ENCODE data around the gene PDE4A. TPM values are rescaled to one million over a fixed set of nuclear protein-coding genes. Genes with fewer than 3 reads are reported as not detected.
A peak's percentile ranks its signal among the peaks of the same experiment; 100 is the strongest.

PDE4A gene
- total and polyA plus RNA-seq, 2 of the 13 experiments (the other 11 are each of a cell fraction or from before 2014, with no cell fraction given) = 1.1 to 4.1 TPM

GRCh38 chr19:10380313-10381102 lies 39.8 kb upstream of the PDE4A start, which contains the start of gene TYK2 (continued):
- no peak for TF ChIP-seq HNF1B (CRISPR knock-in tag; IDR thresholded peaks at IDR 0.05)
- 0 out of 2 replicates have a peak, but pooled peaks have one; percentile 4 for TF ChIP-seq RARA (CRISPR knock-in tag; IDR thresholded peaks at IDR 0.05)
- no peak for TF ChIP-seq ZBTB1 (CRISPR knock-in tag; IDR thresholded peaks at IDR 0.05; ENCODE audit: borderline replicate concordance)
- peak; percentile 73 for TF ChIP-seq KMT2A (CRISPR knock-in tag; IDR thresholded peaks at IDR 0.05)
- TF ChIP-seq FOXA1 (IDR thresholded peaks at IDR 0.05) = no peak
- no peak for TF ChIP-seq FOXA1 (CRISPR knock-in tag; IDR thresholded peaks at IDR 0.05)
- no peak for TF ChIP-seq DPF2 (CRISPR knock-in tag; IDR thresholded peaks at IDR 0.05; ENCODE audit: borderline replicate concordance, low read depth)
- peak; percentile 53; the same call in 1 of the 2 replicates for TF ChIP-seq IRF2 (CRISPR knock-in tag; IDR thresholded peaks at IDR 0.05)
- no peak for TF ChIP-seq RFX3 (CRISPR knock-in tag; IDR thresholded peaks at IDR 0.05)
- TF ChIP-seq NFATC3 (CRISPR knock-in tag; IDR thresholded peaks at IDR 0.05) = no peak
- TF ChIP-seq ZBTB40 (IDR thresholded peaks at IDR 0.05) = no peak
- no peak for TF ChIP-seq ZBTB40 (CRISPR knock-in tag; IDR thresholded peaks at IDR 0.05)
- TF ChIP-seq CREM (IDR thresholded peaks at IDR 0.05) = peak; percentile 94
- peak; percentile 76 for TF ChIP-seq CREM (CRISPR knock-in tag; IDR thresholded peaks at IDR 0.05)
- peak; percentile 55 for TF ChIP-seq HNRNPLL (IDR thresholded peaks at IDR 0.05; ENCODE audit: low read depth, low read length, poor library complexity, severe bottlenecking)
- TF ChIP-seq EP300 (IDR thresholded peaks at IDR 0.05; ENCODE audit: low read depth in 2 of 2, low read length in 2 of 2) = peak in 1 of 2 experiments; percentile 6; a peak in 1 of 4 replicates
- peak; percentile 18; the same call in 1 of the 2 replicates for TF ChIP-seq EP300 (CRISPR knock-in tag; IDR thresholded peaks at IDR 0.05; ENCODE audit: borderline replicate concordance)
- TF ChIP-seq KLF15 (CRISPR knock-in tag; IDR thresholded peaks at IDR 0.05; ENCODE audit: borderline replicate concordance) = no peak
- no peak for TF ChIP-seq CREBL2 (CRISPR knock-in tag; IDR thresholded peaks at IDR 0.05; ENCODE audit: borderline replicate concordance)
- no peak for TF ChIP-seq ZNF740 (CRISPR knock-in tag; IDR thresholded peaks at IDR 0.05)
